ENCODE data around the gene GRIA4. TPM values are rescaled to one million over a fixed set of nuclear protein-coding genes. Genes with fewer than 3 reads are reported as not detected.

Gene GRIA4
- total and polyA plus RNA-seq, 2 donors (not counting 1 experiment from before 2014, with no cell fraction given): not detected

DNA sequence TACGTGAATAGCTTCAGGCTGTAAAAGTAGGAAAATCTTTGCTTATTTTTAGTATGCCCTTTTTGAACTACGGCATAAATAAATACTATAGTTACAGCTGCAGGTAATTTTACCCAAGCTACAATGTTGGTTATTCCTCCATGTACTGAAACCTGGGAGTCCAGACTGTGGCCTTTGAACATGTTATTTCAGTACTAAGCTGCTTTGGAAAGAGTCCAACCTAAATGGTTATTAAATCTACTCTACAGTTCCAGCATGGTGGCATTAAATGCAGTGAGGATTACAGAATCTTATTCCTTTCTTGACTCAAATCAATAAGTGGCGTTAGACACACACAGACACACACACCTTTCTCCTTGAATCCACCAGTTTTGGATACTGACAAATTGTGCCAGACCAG is 247.1 kb downstream of the GRIA4 start:
- no peaks in the 10 kb centered on the region for H3K36me3 ChIP-seq (replicated peaks in 1 of 2; ENCODE audit: control extremely low read depth in 1 of 2, control insufficient read depth in 1 of 2, extremely low read depth in 1 of 2, insufficient read depth in 2 of 2, low read length in 1 of 2)
- DNase-seq (no peak), ATAC-seq (ENCODE audit: low read depth) (no peak)
- Mint-ChIP-seq H3K4me3 (no peak overlapping the region), H3K4me1 (no peaks in the 10 kb centered on the region), H3K27ac (no peak overlapping the region), H3K9me3 (ENCODE audit: insufficient read depth) (no peaks in the 10 kb centered on the region), H3K27me3 (peaks cover 4% of the 10 kb centered on the region)
- TF ChIP-seq, protein P1, sequence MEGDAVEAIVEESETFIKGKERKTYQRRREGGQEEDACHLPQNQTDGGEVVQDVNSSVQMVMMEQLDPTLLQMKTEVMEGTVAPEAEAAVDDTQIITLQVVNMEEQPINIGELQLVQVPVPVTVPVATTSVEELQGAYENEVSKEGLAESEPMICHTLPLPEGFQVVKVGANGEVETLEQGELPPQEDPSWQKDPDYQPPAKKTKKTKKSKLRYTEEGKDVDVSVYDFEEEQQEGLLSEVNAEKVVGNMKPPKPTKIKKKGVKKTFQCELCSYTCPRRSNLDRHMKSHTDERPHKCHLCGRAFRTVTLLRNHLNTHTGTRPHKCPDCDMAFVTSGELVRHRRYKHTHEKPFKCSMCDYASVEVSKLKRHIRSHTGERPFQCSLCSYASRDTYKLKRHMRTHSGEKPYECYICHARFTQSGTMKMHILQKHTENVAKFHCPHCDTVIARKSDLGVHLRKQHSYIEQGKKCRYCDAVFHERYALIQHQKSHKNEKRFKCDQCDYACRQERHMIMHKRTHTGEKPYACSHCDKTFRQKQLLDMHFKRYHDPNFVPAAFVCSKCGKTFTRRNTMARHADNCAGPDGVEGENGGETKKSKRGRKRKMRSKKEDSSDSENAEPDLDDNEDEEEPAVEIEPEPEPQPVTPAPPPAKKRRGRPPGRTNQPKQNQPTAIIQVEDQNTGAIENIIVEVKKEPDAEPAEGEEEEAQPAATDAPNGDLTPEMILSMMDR (IDR thresholded peaks at IDR 0.05): no peak
- TF ChIP-seq EZH2 (IDR thresholded peaks at IDR 0.05; ENCODE audit: borderline replicate concordance, insufficient read depth, low read depth, low read length, poor library complexity, severe bottlenecking): no peak
- intact Hi-C loops (cut with micrococcal nuclease): no loop called here
- H3K4me2 ChIP-seq (replicated peaks; ENCODE audit: low read depth, low read length, poor library complexity, severe bottlenecking): no peak overlapping the region
- 100% methylated on average over 1 of the region's 3 CpGs for WGBS (ENCODE audit: insufficient coverage)
- no peaks in the 10 kb centered on the region for H3K9me3 ChIP-seq (ENCODE audit: control extremely low read depth in 1 of 3, control insufficient read depth in 2 of 3, insufficient read depth in 1 of 3, low read length in 2 of 3)
- POLR2A ChIA-PET: no interaction called here
- no peaks in the 10 kb centered on the region for H3K4me1 ChIP-seq (ENCODE audit: control insufficient read depth in 2 of 2, insufficient read depth in 2 of 2, low read length in 2 of 2)
- no peak overlapping the region for H3K27ac ChIP-seq (ENCODE audit: low read length in 2 of 2)
- H3K9ac ChIP-seq (ENCODE audit: low read length): no peak overlapping the region
- CTCF ChIA-PET: interaction anchor here (1.3 kb wide), 1 partner anchor 13 kb away, joined by 3 read pairs; no protein-coding TSS in a partner anchor
- H3K4me3 ChIP-seq (ENCODE audit: control extremely low read depth in 1 of 5, extremely low read depth in 1 of 5, insufficient read depth in 1 of 5, low read depth in 2 of 5, low read length in 4 of 5): no peak overlapping the region
- H4K20me1 ChIP-seq (ENCODE audit: control insufficient read depth, insufficient read depth, low read length, poor library complexity, severe bottlenecking): no peaks in the 10 kb centered on the region
- H3K27me3 ChIP-seq (replicated peaks in 1 of 4; ENCODE audit: control extremely low read depth in 1 of 4, control insufficient read depth in 3 of 4, insufficient read depth in 4 of 4, low read length in 3 of 4): no peaks in the 10 kb centered on the region
- H3K79me2 ChIP-seq (ENCODE audit: control insufficient read depth, insufficient read depth, low read length): no peaks in the 10 kb centered on the region
- no peak overlapping the region for H2AFZ ChIP-seq (ENCODE audit: insufficient read depth, low read depth, low read length, poor library complexity, severe bottlenecking)

DNA sequence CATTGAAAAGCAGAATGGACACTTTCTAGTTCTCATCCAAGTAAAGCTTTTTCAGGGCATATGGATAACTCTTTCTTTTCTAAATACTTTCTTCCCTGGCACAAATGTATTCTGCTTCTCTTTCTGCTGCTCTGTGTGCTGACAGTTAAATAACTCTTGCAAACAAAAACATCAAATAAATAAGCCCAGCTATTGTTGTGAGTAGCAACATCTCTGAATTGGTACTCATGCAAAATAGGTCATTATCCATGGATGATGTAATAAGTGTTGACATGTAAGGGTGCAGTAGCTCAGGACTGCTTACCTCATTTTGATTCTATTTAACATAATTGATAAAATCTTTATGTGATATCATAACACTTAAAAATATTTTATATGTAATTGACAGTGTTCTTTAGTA is 247.9 kb downstream of the GRIA4 start:
- Histone ChIP-seq H3K4me3 (ENCODE audit: control extremely low read depth in 1 of 5, extremely low read depth in 1 of 5, insufficient read depth in 1 of 5, low read depth in 2 of 5, low read length in 4 of 5) (no peak overlapping the region), H4K20me1 (ENCODE audit: control insufficient read depth, insufficient read depth, low read length, poor library complexity, severe bottlenecking) (no peaks in the 10 kb centered on the region), H3K9ac (ENCODE audit: low read length) (no peak overlapping the region), H3K36me3 (replicated peaks in 1 of 2; ENCODE audit: control extremely low read depth in 1 of 2, control insufficient read depth in 1 of 2, extremely low read depth in 1 of 2, insufficient read depth in 2 of 2, low read length in 1 of 2) (no peaks in the 10 kb centered on the region), H3K4me2 (replicated peaks; ENCODE audit: low read depth, low read length, poor library complexity, severe bottlenecking) (no peak overlapping the region), H2AFZ (ENCODE audit: insufficient read depth, low read depth, low read length, poor library complexity, severe bottlenecking) (no peak overlapping the region), H3K27ac (ENCODE audit: low read length in 2 of 2) (no peak overlapping the region), H3K27me3 (replicated peaks in 1 of 4; ENCODE audit: control extremely low read depth in 1 of 4, control insufficient read depth in 3 of 4, insufficient read depth in 4 of 4, low read length in 3 of 4) (no peaks in the 10 kb centered on the region), H3K4me1 (ENCODE audit: control insufficient read depth in 2 of 2, insufficient read depth in 2 of 2, low read length in 2 of 2) (no peaks in the 10 kb centered on the region), H3K9me3 (ENCODE audit: control extremely low read depth in 1 of 3, control insufficient read depth in 2 of 3, insufficient read depth in 1 of 3, low read length in 2 of 3) (no peaks in the 10 kb centered on the region), H3K79me2 (ENCODE audit: control insufficient read depth, insufficient read depth, low read length) (no peaks in the 10 kb centered on the region)
- peaks cover 4% of the 10 kb centered on the region for H3K27me3 Mint-ChIP-seq
- H3K4me3 Mint-ChIP-seq: no peak overlapping the region
- DNase-seq (no peak), ATAC-seq (ENCODE audit: low read depth) (no peak)
- H3K27ac Mint-ChIP-seq: no peak overlapping the region
- H3K4me1 Mint-ChIP-seq: no peaks in the 10 kb centered on the region
- ChIA-PET CTCF (interaction anchor here (1.3 kb wide), 1 partner anchor 14 kb away, joined by 3 read pairs; no protein-coding TSS in a partner anchor), POLR2A (no interaction called here)
- intact Hi-C loops (cut with micrococcal nuclease): no loop called here
- no peak for TF ChIP-seq EZH2 (IDR thresholded peaks at IDR 0.05; ENCODE audit: borderline replicate concordance, insufficient read depth, low read depth, low read length, poor library complexity, severe bottlenecking)
- TF ChIP-seq, protein P1 (IDR thresholded peaks at IDR 0.05): no peak
- H3K9me3 Mint-ChIP-seq (ENCODE audit: insufficient read depth): no peaks in the 10 kb centered on the region

Measured in B cell (primary cell).